Measurements from ENCODE around the gene MN1.

MN1 gene

DNA sequence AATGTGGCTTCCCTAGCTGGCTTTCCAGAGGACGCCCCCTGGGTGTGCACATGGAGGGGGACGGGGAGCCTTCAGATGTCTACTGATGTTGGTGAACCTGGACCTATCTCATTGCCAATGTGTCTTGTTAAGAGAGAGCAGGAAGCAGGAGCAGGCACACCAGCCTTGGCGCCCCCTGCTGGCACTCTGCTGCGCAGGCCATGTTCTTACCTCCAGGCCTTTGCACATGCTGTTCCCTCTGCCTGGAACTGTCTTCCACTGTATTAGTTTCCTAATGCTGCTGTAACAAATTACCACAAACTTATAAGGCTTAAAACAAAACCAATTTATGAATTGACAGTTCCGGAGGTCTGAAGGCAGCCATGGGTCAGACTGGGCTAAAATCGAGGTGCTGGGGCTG lies 23.6 kb upstream of the MN1 start:
- DNase-seq, result no peak

DNA sequence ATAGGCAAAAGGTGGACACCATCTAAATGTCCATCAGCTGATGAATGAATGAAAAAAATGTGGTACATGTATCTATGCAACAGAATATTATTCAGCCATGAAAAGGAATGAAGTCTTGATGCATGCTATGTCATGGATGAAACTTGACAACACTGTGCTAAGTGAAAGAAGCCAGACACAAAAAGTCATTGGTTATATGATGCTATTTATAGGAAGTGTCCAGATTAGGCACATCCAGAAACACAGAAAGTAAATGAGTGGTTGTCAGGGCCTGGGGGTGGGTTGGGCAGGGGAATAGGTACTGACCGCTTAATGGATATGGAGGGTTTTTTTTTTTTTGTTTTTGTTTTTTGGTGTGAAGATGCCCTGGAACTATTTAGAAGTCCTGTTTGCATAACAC lies 21.7 kb upstream of the MN1 start:
- DNase-seq, result no peak

DNA sequence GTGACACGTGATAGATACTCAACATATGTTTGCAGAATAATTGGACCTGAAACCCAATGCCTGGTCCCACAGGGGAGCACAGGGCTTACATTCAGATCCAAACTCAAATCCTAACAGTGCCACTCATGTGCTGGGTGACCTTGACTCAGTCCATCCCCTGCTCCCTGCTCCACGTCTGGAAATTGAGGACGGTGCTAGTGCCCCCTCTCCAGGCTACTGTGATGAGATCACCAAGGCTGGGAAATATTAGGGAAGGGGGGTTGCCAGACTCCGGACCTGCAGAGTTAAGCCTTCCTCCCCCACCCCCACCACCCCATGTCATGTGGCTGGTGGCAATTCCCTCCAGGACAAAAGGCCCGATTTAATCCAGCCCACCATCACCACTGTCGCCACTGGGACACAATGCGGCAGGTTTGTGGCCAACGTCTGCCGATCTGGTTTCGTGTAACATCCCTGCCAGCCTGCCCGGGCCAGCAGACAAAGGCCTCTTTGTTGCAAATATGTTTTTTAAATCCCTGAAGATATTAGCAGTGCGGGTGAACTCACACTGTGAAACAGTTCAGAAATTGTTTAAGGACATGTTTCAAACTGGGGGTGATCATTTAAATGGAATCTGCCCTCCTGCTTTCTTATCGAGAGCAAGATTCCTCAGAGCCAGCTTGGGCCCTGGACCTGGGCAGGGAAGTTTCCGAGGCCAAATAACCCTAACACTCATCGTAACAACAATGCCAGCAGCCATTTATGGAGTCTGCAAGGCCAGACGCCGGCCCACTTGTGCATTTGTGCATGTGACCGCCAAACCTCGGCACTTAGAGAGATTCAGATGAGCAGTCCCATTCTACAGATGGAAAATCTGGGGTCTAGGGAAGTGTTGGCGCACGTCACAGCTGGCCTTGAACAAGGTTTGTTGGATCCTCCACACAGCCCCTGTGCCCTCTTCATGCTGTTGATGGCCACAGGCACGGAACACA lies 19.6 kb upstream of the MN1 start:
- DNase-seq, result no peak

GRCh38 chr22:27816552-27816951 lies 15.0 kb upstream of the MN1 start:
- DNase-seq, result no peak

GRCh38 chr22:27815826-27816530 lies 14.4 kb upstream of the MN1 start:
- no peak for DNase-seq

DNA sequence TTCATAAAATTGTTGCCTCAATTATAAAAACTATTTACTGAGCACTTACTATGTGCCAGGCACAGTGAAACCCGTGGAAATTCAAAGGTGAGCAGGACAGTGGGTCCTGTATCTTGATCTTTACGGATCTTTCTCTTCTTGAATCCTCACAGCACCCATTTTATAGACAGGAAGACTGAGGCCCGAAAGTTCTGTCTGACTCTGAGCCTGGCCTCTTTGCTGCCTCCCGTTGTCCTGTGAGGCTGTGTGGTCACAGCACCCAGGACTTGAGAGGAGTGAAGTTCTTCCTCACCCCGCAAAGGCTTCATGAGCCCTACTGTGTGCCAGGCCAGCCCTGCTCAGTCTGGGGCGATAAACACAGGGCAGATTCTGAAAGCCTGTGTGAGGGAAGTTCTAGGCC lies 13.4 kb upstream of the MN1 start:
- no peak for DNase-seq

- DNase-seq, result no peak
Measured at GRCh38 chr22:27811778-27812177, 10.2 kb upstream of the MN1 start.

GRCh38 chr22:27810609-27811151 lies 9.1 kb upstream of the MN1 start:
- DNase-seq, result no peak

GRCh38 chr22:27809700-27810608 lies 8.4 kb upstream of the MN1 start:
- no peak for DNase-seq

- DNase-seq, result no peak
Measured at GRCh38 chr22:27809226-27809603, 7.7 kb upstream of the MN1 start.

DNA sequence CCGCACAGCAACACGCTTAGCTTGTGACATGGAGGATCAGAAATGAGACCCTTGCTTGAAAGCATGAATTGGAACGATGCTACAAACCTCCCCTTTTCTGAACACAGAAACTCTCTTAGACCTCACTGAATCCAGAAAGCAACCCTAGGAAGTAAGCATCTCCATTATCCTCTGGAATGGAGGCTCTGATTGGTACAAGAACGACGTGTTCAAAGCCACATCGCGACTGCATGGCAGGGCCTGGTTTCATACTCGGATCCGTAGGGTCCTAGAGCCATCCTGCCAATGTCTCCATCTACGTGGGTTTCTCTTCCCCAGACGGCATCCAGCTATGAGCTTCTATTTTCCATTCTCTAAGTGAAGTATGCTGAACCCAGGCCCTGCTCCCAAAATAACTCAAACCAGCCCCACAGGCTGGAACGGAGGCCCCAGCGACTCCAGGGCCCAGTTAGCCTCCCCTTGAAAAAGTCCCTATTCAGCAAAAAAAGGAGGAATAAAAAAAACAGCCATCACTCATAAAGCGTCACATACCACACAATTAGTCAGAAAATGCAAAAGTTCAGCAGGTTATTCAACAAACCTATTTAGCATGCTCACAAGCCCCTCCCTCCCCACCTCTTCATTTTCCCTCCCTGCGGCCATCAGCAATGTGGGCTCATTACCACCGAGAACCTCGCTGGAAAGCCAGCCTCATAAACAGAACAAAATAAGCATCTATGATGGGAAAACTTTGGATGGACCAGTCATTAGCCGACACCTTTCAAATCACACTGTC lies 7.1 kb upstream of the MN1 start:
- DNase-seq, result no peak

DNA sequence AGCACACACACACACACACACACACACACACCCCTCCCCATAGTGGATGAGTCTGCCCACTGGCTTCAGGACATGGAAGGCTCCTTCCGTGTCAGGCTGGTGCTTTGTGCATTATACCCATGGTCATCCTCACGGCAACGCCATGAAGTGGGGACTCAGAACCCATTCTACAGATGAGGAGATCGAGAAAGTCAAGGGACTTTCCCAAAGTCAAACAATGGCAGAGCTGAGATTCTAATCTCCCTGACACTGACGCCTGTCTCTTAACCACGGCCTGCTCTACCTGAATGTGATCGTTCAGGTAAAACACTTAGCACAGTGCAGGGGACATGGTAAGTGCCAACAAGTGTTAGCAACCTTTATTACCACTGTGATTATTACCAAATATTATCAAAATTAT lies 4.3 kb upstream of the MN1 start:
- no peak for DNase-seq

- DNase-seq, result peak; percentile 76
Measured at GRCh38 chr22:27804470-27805297, 3.1 kb upstream of the MN1 start.

DNA sequence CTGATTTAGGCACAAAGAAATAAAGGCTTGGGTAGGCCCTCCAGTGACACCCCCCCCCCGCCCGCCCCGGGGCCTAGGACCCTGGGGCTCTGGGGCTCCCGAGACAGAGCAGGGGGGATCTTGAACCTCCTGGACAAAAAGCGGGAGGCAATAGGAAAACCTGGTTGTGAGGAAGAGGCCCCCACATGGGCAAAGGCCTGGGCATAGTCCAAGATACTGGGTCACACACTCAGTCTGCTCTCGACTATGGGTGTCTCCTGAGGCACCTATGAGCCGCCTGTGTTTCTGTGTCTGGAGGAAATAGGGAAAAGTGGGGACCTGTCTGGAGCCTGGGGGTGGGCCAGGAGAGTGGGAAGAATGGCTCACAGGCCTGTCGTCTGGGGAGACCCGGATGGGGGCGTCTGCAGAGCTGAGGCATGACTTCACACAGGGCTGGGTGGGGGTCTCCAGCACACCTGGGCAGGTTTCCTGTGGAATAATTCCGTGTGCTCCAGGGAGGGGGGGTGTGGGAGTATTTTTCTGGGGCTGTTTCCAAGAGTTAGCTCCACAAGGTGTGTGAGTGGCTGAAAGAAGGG lies 2.4 kb upstream of the MN1 start:
- no peak for DNase-seq

- DNase-seq, result no peak
Measured at GRCh38 chr22:27802346-27803073, 954 bp upstream of the MN1 start.

- DNase-seq, result peak; percentile 78
Measured at GRCh38 chr22:27801202-27801615, 347 bp downstream of the MN1 start.

DNA sequence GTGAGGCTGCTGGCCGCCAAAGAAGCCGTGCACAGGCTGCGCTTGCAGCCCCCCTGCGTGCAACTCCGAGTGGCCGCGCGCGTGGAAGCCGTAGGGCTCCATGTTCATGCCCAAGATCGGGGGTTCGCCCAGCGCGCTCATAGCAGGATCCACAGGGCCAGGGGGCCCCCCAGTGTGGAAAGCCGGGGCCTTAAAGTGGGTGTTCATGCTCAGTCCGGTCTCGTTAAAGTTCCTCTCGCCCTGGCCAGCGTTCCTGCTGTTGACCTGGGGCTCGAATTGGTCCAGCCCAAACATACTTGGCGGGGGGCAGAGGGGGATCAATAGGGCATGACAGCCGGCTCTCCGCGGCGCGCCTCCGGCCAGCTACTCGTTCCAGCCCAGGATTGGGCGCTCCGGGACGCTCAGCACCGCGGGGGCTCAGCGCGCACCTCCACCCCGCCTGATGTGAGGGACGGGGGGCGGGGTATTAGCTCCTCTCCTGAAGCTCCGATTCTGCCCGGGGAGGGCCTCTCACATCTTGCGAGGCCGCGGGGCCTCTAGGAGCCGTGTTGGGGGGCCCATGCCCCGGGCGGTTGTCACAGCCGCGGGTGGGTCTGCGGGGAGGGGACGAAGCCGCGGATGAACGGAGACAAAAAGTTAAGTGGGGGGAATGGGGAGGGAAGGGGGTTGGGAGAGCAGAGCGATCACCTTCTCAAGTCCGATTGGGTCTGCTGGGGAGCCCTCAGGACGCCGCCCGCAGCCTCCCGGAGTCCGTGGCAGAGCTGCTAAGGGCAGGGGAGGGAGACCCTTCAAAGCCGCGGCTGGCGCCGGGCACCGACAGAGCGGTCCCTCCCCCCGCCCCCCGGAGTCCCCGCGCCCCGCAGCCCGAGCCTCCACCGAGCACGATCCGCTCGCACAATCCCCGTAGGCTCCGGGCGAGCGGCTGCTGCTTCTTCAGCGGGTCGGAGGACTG lies 1.0 kb downstream of the MN1 start:
- no peak for DNase-seq

DNA sequence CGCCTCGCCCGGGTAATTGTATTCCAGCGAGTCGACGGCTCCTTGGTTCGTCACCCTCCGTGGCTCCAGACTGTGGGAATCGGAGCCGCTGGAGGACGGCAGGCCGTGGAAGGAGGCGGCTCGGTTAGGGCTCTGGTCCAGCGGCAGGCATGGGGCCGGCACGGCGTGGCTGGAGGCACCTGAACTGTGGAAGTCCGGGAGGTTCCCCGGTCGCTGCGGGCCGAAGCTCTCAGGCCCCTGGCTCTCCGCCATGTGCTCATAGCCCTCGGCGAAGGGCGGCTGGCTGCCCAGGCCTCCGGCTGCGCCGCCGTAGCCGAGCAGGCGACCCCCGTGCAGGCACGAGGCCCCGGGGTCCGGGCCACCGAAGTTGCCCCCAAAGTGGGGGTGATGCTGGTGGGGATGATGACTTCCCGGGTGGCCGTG lies 1.7 kb downstream of the MN1 start:
- DNase-seq, result no peak

Measured in activated CD8-positive, alpha-beta memory T cell treated with anti-CD3 and anti-CD28 coated beads for 24 hours (primary cell).